Epithelial cell of proximal tubule (primary cell): ENCODE measurements around the gene OR1S1. TPM values are rescaled to one million over a fixed set of nuclear protein-coding genes. Genes with fewer than 3 reads are reported as not detected.
"Not testable (repeated sequence)": the region's sequence is repeated elsewhere in the genome, so short reads cannot be mapped to it uniquely, and the experiment has no call there.

Experiments
- DNase-seq: peaks from one replicate; pipeline ENCODE4 v3.0.0-alpha.2; 2011; ENCODE audit warnings: low read depth
- H3K4me3 ChIP-seq: 2 replicates; pipeline ENCODE4 v1.5.1; 2011; ENCODE audit warnings: low read depth, mild to moderate bottlenecking, low read length
- CTCF ChIP-seq: conservative IDR thresholded peaks from 2 replicates; pipeline ENCODE4 v1.5.1; 2012; ENCODE audit warnings: low read depth, mild to moderate bottlenecking, low read length
- total RNA-seq: library from RNA; depleted of rRNA; stranded (reverse); fragments of >200 nt; gene quantifications from 2 replicates; pipeline ENCODE4 v1.2.3, GENCODE V29; 2015

The OR1S1 gene
- not detected in 2 replicates for total RNA-seq

GRCh38 chr11:58212420-58212819, at the start of gene OR1S1:
Gene OR1S1 (plus strand): TSS chr11:58212720.
- H3K4me3 ChIP-seq, DNase-seq: not testable (repeated sequence)

GRCh38 chr11:58164389-58164788, 48.1 kb upstream of the OR1S1 start:
- no peak overlapping the region for H3K4me3 ChIP-seq
- no peak for TF ChIP-seq CTCF
- no peak for DNase-seq

GRCh38 chr11:58164990-58165389, 47.5 kb upstream of the OR1S1 start:
- TF ChIP-seq CTCF: no peak
- DNase-seq: no peak
- H3K4me3 ChIP-seq: no peak overlapping the region

- H3K4me3 ChIP-seq: no peak overlapping the region
- no peak for TF ChIP-seq CTCF
- DNase-seq: no peak
Measured at GRCh38 chr11:58165504-58166106, 46.9 kb upstream of the OR1S1 start.

- DNase-seq: no peak
- H3K4me3 ChIP-seq: no peak overlapping the region
- no peak for TF ChIP-seq CTCF
Measured at GRCh38 chr11:58177409-58178054, 35.0 kb upstream of the OR1S1 start.

- DNase-seq: no peak
- no peak overlapping the region for H3K4me3 ChIP-seq
- no peak for TF ChIP-seq CTCF
Measured at GRCh38 chr11:58178444-58178843, 34.1 kb upstream of the OR1S1 start.

- no peak for TF ChIP-seq CTCF
- no peak overlapping the region for H3K4me3 ChIP-seq
- no peak for DNase-seq
Measured at GRCh38 chr11:58179648-58180047, 32.9 kb upstream of the OR1S1 start.
